K562 (cell line): ENCODE results near the gene HIF1A. TPM values are rescaled to one million over a fixed set of nuclear protein-coding genes. Genes with fewer than 3 reads are reported as not detected.

ENCODE experiments used
- ATAC-seq: fragments of 200-7000 bp; cut with Tn5 transposase; 3 replicates; pipeline ENCODE4 v1.9.1; 2020; ENCODE audit warnings: moderate library complexity
- BruUV-seq: library from RNA; stranded (reverse); fragments of 400-500 nt; replicated peaks from 2 replicates; lab custom pipeline; 2021; lab: Mats Ljungman, UMichigan
- CTCF ChIA-PET: fragments of 300-600 bp; formaldehyde crosslinking; extraction: SDS; loops from one replicate; lab custom pipeline; 2021; ENCODE audit warnings: low intra/inter-chr PET ratio; lab: Yijun Ruan, JAX
- POLR2A ChIA-PET: fragments of 300-600, 350-650 bp; sonication (Branson Sonifier 250); formaldehyde crosslinking; extraction: SDS; loops from one replicate; lab custom pipeline; 2021; ENCODE audit warnings: antibody characterized with exemption, inconsistent platforms; lab: Yijun Ruan, JAX
- DNase-seq, 4 experiments: peaks; one replicate each; pipeline versions ENCODE4 v3.0.0 to v3.0.0-alpha.2; 2011 to 2018; ENCODE audit warnings: low spot score in 3 of 4, mixed read lengths in 3 of 4; ENCODE audit errors: extremely low read depth in 1 of 4
- FAIRE-seq: peaks from 2 replicates; lab custom pipeline; 2011; peaks lifted over from hg19 to GRCh38; lab: Jason Lieb, UNC
- H2AFZ ChIP-seq: 2 replicates; pipeline ENCODE4 v1.6.0; 2011; ENCODE audit warnings: low read depth, low read length, control low read depth, inconsistent platforms
- H3K27ac ChIP-seq: fragments of 200-600 bp; 3 replicates; pipeline ENCODE4 v1.8.0; 2011; ENCODE audit warnings: low read depth, mild to moderate bottlenecking, control low read depth, inconsistent platforms, low read length, moderate library complexity, mixed read lengths; ENCODE audit errors: extremely low read depth
- H3K27me3 ChIP-seq, 2 experiments: fragments of 300-600 bp in 1 of 2; 2 replicates in 1 of 2; 3 replicates in 1 of 2; pipeline versions ENCODE4 v1.6.0 to v1.8.0; 2011; ENCODE audit warnings: inconsistent platforms in 2 of 2, low read length in 2 of 2, mild to moderate bottlenecking in 1 of 2, mixed read lengths in 1 of 2, moderate library complexity in 1 of 2; ENCODE audit not compliant: control insufficient read depth in 2 of 2, insufficient read depth in 2 of 2
- H3K36me3 ChIP-seq: fragments of 300-600 bp; 3 replicates; pipeline ENCODE4 v1.8.0; 2011; ENCODE audit warnings: mild to moderate bottlenecking, low read length, inconsistent platforms; ENCODE audit not compliant: control insufficient read depth, insufficient read depth
- H3K4me1 ChIP-seq, 2 experiments: fragments of 200-600 bp in 1 of 2; replicated peaks in 1 of 2; 2 replicates in 1 of 2; 3 replicates in 1 of 2; pipeline versions ENCODE4 v1.5.1 to v1.8.0; 2011; ENCODE audit warnings: inconsistent platforms in 2 of 2, low read length in 2 of 2, mild to moderate bottlenecking in 1 of 2, mixed read lengths in 1 of 2, moderate library complexity in 1 of 2; ENCODE audit not compliant: control insufficient read depth in 2 of 2, insufficient read depth in 2 of 2
- H3K4me2 ChIP-seq: 2 replicates; pipeline ENCODE4 v1.6.1; 2011; ENCODE audit warnings: low read length, control low read depth, inconsistent platforms, mixed read lengths; ENCODE audit not compliant: insufficient read depth
- H3K4me3 ChIP-seq: fragments of 200-600 bp; sonication (generic), shearing (Covaris generic); 2 replicates; pipeline ENCODE4 v1.5.1; 2016; ENCODE audit warnings: control low read depth, inconsistent platforms
- H3K79me2 ChIP-seq: fragments of 200-600 bp; 3 replicates; pipeline ENCODE4 v1.8.0; 2011; ENCODE audit warnings: low read length, inconsistent platforms; ENCODE audit not compliant: control insufficient read depth, insufficient read depth
- H3K9ac ChIP-seq, 2 experiments: 2 replicates each; pipeline versions ENCODE4 v1.6.0 to v1.6.1; 2011; ENCODE audit warnings: low read depth in 2 of 2, low read length in 2 of 2, control low read depth in 1 of 2, inconsistent platforms in 1 of 2, mild to moderate bottlenecking in 1 of 2, mixed read lengths in 1 of 2; ENCODE audit not compliant: insufficient read depth in 1 of 2
- H3K9me1 ChIP-seq: one replicate; pipeline ENCODE4 v1.6.0; 2011; ENCODE audit warnings: inconsistent platforms, mild to moderate bottlenecking, low read length, moderate library complexity; ENCODE audit not compliant: control insufficient read depth, insufficient read depth
- H3K9me3 ChIP-seq: replicated peaks from 2 replicates; pipeline ENCODE4 v1.5.1; 2011; ENCODE audit warnings: low read depth, low read length, inconsistent platforms; ENCODE audit not compliant: control insufficient read depth, insufficient read depth
- H4K20me1 ChIP-seq: replicated peaks from 2 replicates; pipeline ENCODE4 v1.6.1; 2011; ENCODE audit warnings: low read length, inconsistent platforms, mixed read lengths; ENCODE audit not compliant: control insufficient read depth, insufficient read depth
- CAMTA2 ChIP-seq: fragments of 250-450 bp; sonication (Bioruptor Pico); conservative IDR thresholded peaks from 2 replicates; pipeline ENCODE4 v1.5.1; 2022
- NR2C1 ChIP-seq, 2 experiments: fragments of 450-650 bp; IDR thresholded peaks; 2 replicates each; pipeline ENCODE4 v1.6.1; 2017; ENCODE audit warnings: mild to moderate bottlenecking in 2 of 2, antibody characterized with exemption in 1 of 2, inconsistent platforms in 1 of 2, missing compliant biosample characterization in 1 of 2, missing genetic modification characterization in 1 of 2
- OTX1 ChIP-seq: fragments of 450-650 bp; formaldehyde crosslinking; IDR thresholded peaks from 2 replicates; pipeline ENCODE4 v1.4.0; 2022; ENCODE audit warnings: mild to moderate bottlenecking
- SOX6 ChIP-seq: fragments of 450-650 bp; IDR thresholded peaks from 2 replicates; pipeline ENCODE4 v1.6.1; 2014; ENCODE audit warnings: mild to moderate bottlenecking
- SPI1 ChIP-seq: IDR thresholded peaks from 2 replicates; pipeline ENCODE4 v1.6.1; 2011; ENCODE audit warnings: low read depth, low read length, control low read depth, borderline replicate concordance
- TARDBP ChIP-seq: fragments of 450-650 bp; IDR thresholded peaks from 2 replicates; pipeline ENCODE4 v1.6.1; 2016
- WGBS: fragments of 100-300 bp; shearing (Covaris generic); methylation state at CpG from one replicate; pipeline ENCODE4 v1.1.6; 2016; ENCODE audit warnings: low coverage, mixed read lengths; ENCODE audit not compliant: insufficient coverage; ENCODE audit errors: missing lambda C conversion rate; 5-methylcytosine and 5-hydroxymethylcytosine counted together
- in situ Hi-C: fragments of 300-500 bp; cut with MboI; formaldehyde crosslinking; loops from 4 replicates; pipeline ENCODE4 v1.15.0; 2018; ENCODE audit warnings: inconsistent platforms, mixed read lengths
- intact Hi-C: fragments of 100-400 bp; cut with micrococcal nuclease; formaldehyde crosslinking; loops from 2 replicates; pipeline ENCODE4 v1.14.2; 2022
- polyA plus RNA-seq, 8 experiments: library from polyadenylated mRNA; depleted of rRNA in 4 of 8; stranded (reverse) in 5 of 8; unstranded in 3 of 8; fragments of >200 nt; fragmentation: Nextera tagmentation in 2 of 8; fragmentation: Illumina TruSeq in 1 of 8; extraction: Ambion mirVana in 2 of 8; extraction: Trizol in 1 of 8; gene quantifications; 2 replicates each; pipeline versions ENCODE4 v1.2.1 to v1.2.3, GENCODE V29; 2011 to 2014; ENCODE audit warnings: inconsistent platforms in 1 of 8, missing spikeins in 1 of 8
- total RNA-seq, 7 experiments: library from RNA; depleted of rRNA in 6 of 7; stranded (reverse); fragments of >200 nt in 6 of 7; fragmentation: Illumina TruSeq in 2 of 7; extraction: Trizol in 2 of 7; gene quantifications; 2 replicates each; pipeline versions ENCODE4 v1.2.1 to v1.2.3, GENCODE V29; 2011 to 2021; ENCODE audit warnings: low replicate concordance in 1 of 7
- TF ChIP-seq, protein P1 (sequence below), 2 experiments: fragments of 200-800 bp in 1 of 2; sonication (Bioruptor generic) in 1 of 2; sonication (generic) in 1 of 2; formaldehyde crosslinking in 1 of 2; IDR thresholded peaks in 1 of 2; conservative IDR thresholded peaks in 1 of 2; 2 replicates each; pipeline versions ENCODE4 v1.5.0 to v1.6.1; 2016 to 2020; ENCODE audit warnings: missing compliant biosample characterization in 1 of 2, missing genetic modification characterization in 1 of 2, missing genetic modification reagents in 1 of 2
- TF ChIP-seq, protein P2 (sequence below): sonication (generic); formaldehyde crosslinking; IDR thresholded peaks from 2 replicates; pipeline ENCODE4 v1.4.0; 2020; ENCODE audit warnings: mild to moderate bottlenecking, missing genetic modification reagents
- TF ChIP-seq, protein P3 (sequence below): fragments of 450-650 bp; formaldehyde crosslinking; conservative IDR thresholded peaks from 2 replicates; pipeline ENCODE4 v1.4.0; 2022; ENCODE audit warnings: mild to moderate bottlenecking, missing genetic modification characterization

Gene HIF1A
- total and polyA plus RNA-seq, 9 of the 15 experiments (the other 6 are each of a cell fraction or from before 2014, with no cell fraction given) = 5.9 to 35.3 (median 24.2) TPM

DNA sequence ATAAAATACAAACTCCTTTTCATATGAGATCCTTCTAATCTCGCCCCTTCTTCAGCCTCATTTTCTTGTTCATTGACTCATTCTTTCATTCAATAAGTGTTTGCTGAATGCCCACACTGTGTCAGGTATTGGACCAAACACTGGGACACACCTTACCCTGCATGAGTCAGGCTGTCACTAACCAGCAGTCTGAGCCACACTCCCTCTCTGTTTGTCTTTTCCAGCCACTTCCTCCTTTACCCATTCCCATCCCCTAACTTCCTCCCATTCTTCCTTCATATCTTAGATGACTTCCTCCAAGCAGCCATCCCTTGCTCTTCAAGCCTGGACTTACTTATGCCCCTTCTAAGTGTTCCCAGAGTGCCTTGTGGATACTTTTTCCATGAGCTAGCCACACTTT is 27.0 kb upstream of the HIF1A start:
- intact Hi-C loops = no loop called here
- no peak for DNase-seq
- peaks cover 3 to 4% of the 10 kb centered on the region in 2 experiments; a peak in 1 of 5 replicates for H3K27me3 ChIP-seq

DNA sequence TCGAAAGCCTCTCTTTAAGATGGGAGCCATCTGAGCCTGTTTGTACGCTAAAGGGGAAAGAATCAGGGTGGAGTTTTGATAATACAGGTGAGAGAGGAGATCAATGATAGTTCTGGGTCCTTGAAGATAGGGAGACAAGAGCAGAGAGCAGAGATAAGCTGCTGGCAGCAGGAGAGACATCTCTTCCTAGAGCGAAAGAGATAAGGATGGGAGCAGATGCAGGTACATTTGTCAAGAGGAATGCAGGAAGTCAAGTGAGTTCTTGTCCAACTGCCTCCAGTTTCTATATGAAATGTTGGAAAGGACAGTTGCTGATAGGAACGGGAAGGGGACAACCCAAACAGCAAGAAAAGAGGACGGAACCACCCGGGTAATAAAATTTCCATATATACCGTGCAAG is 24.7 kb upstream of the HIF1A start:
- ChIA-PET POLR2A (interaction anchor here (0.6 kb wide), 1 partner anchor 32 kb away, joined by 3 read pairs; no protein-coding TSS in a partner anchor), CTCF (no interaction called here)
- H3K9me3 ChIP-seq = no peaks in the 10 kb centered on the region
- H3K4me2 ChIP-seq = no peak overlapping the region
- in situ Hi-C loops (no loop called here), intact Hi-C loops (no loop called here)
- H3K27ac ChIP-seq = no peak overlapping the region
- H3K36me3 ChIP-seq = no peaks in the 10 kb centered on the region
- no peak overlapping the region for H3K9ac ChIP-seq
- no peak overlapping the region for H3K4me3 ChIP-seq
- no TSS peak for BruUV-seq
- H3K27me3 ChIP-seq = peaks cover 3 to 8% of the 10 kb centered on the region in 2 experiments; a peak in 1 of 5 replicates
- FAIRE-seq (no peak), ATAC-seq (no peak), DNase-seq (no peak)
- no peaks in the 10 kb centered on the region for H3K9me1 ChIP-seq
- no peak overlapping the region for H2AFZ ChIP-seq
- H3K4me1 ChIP-seq = no peaks in the 10 kb centered on the region; a peak in 1 of 5 replicates
- H3K79me2 ChIP-seq = no peaks in the 10 kb centered on the region
- 3% methylated on average over 7 of the region's 7 CpGs for WGBS
- H4K20me1 ChIP-seq = no peaks in the 10 kb centered on the region
- TF ChIP-seq TARDBP (no peak), SOX6 (no peak), OTX1 (no peak), NR2C1 (IDR thresholded peaks at IDR 0.05) (no peak), NR2C1 (tag; IDR thresholded peaks at IDR 0.05) (no peak), CAMTA2 (no peak)
- TF ChIP-seq, protein P1, sequence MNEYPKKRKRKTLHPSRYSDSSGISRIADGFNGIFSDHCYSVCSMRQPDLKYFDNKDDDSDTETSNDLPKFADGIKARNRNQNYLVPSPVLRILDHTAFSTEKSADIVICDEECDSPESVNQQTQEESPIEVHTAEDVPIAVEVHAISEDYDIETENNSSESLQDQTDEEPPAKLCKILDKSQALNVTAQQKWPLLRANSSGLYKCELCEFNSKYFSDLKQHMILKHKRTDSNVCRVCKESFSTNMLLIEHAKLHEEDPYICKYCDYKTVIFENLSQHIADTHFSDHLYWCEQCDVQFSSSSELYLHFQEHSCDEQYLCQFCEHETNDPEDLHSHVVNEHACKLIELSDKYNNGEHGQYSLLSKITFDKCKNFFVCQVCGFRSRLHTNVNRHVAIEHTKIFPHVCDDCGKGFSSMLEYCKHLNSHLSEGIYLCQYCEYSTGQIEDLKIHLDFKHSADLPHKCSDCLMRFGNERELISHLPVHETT (CRISPR knock-in tag; conservative IDR thresholded peaks at IDR 0.05 in 1 of 2, IDR thresholded peaks at IDR 0.05 in 1 of 2) = no peak
- TF ChIP-seq, protein P2, sequence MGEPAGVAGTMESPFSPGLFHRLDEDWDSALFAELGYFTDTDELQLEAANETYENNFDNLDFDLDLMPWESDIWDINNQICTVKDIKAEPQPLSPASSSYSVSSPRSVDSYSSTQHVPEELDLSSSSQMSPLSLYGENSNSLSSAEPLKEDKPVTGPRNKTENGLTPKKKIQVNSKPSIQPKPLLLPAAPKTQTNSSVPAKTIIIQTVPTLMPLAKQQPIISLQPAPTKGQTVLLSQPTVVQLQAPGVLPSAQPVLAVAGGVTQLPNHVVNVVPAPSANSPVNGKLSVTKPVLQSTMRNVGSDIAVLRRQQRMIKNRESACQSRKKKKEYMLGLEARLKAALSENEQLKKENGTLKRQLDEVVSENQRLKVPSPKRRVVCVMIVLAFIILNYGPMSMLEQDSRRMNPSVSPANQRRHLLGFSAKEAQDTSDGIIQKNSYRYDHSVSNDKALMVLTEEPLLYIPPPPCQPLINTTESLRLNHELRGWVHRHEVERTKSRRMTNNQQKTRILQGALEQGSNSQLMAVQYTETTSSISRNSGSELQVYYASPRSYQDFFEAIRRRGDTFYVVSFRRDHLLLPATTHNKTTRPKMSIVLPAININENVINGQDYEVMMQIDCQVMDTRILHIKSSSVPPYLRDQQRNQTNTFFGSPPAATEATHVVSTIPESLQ (CRISPR knock-in tag) = no peak

More for the DNA sequence above, 27.0 kb upstream of the HIF1A start:
- ChIA-PET CTCF (no interaction called here), POLR2A (no interaction called here)
- Histone ChIP-seq H3K4me2 (no peak overlapping the region), H3K9me3 (no peaks in the 10 kb centered on the region), H3K4me1 (no peaks in the 10 kb centered on the region; a peak in 1 of 5 replicates), H3K27ac (no peak overlapping the region), H4K20me1 (no peaks in the 10 kb centered on the region), H3K79me2 (no peaks in the 10 kb centered on the region), H3K9me1 (no peaks in the 10 kb centered on the region), H3K36me3 (no peaks in the 10 kb centered on the region), H3K9ac (no peak overlapping the region), H3K4me3 (no peak overlapping the region), H2AFZ (no peak overlapping the region)
- no TSS peak for BruUV-seq
- 0% methylated on average over 1 of the region's 1 CpG for WGBS
- no peak for ATAC-seq
- no peak for FAIRE-seq
- in situ Hi-C loops = no loop called here
- TF ChIP-seq, protein P3, sequence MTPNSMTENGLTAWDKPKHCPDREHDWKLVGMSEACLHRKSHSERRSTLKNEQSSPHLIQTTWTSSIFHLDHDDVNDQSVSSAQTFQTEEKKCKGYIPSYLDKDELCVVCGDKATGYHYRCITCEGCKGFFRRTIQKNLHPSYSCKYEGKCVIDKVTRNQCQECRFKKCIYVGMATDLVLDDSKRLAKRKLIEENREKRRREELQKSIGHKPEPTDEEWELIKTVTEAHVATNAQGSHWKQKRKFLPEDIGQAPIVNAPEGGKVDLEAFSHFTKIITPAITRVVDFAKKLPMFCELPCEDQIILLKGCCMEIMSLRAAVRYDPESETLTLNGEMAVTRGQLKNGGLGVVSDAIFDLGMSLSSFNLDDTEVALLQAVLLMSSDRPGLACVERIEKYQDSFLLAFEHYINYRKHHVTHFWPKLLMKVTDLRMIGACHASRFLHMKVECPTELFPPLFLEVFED (CRISPR knock-in tag) = no peak
- TF ChIP-seq SPI1 = peak; percentile 52; the same call in 1 of the 2 replicates
